ENCODE results near the gene CTRB1. TPM values are rescaled to one million over a fixed set of nuclear protein-coding genes. Genes with fewer than 3 reads are reported as not detected.
"Not testable (repeated sequence)": the region's sequence is repeated elsewhere in the genome, so short reads cannot be mapped to it uniquely, and the experiment has no call there.

CTRB1 gene
- total RNA-seq, 2 donors from 2014 or later: 0.39 to 1.4 TPM

DNA sequence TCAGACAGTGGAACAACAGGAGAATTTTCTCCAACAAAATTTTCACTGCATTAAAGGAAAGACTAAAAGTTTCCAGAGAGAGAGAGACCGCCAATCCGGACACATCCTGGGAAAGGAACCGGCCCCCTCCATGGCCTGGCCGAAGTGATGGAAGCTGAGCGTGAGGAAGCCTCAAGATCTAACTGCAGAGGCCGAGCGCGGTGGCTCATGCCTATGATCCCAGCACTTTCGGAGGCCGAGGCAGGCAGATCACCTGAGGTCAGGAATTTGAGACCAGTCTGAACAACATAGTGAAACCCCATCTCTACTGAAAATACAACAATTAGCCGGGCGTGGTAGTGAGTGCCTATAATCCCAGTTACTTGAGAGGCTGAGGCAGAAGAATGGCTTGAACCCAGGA is 15.7 kb upstream of the CTRB1 start:
- intact Hi-C loops (cut with DNase I): loop anchor here in 1 of 2 donors (10.0 kb wide), 1 partner anchor 202 kb away; no protein-coding TSS in a partner anchor
- ATAC-seq: no peak
- DNase-seq: peak; percentile 14

DNA sequence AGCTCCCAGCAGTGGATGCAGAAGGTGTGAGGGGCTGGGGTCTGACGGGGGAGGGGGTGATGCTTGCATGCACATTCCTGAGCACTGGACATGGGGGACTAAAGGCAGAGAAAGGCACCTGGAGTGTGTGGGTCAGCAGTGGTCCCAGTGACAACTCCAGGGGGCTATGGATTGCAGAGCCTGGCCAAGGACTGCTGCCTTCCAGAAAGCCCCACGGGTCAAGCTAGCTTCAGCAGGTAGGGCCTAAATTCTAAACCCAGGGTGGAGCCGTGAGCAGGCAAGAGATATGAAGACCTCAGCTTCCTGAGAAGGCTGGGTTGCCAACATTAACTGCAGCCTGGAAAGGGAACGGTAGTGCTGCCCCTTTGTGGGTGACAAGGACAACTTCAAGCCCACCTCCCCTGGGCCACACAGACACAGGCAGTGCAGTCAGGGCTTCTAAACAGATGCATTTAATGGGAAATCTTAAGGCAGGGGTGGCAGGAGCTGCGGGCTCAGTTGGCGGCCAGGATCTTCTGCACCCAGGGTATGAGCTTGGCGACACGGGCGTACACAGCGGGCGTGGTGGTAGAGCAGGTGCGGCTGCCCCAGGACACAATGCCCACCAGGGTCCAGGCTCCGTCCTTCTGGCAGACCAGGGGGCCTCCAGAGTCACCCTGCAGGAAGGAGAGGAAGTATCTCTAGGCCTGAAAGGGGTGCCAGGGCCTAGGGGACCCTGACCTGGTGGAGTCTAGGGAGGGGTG is 14.9 kb upstream of the CTRB1 start:
- DNase-seq (peak; percentile 8), ATAC-seq (no peak)
- intact Hi-C loops (cut with DNase I): loop anchor here in 1 of 2 donors (10.0 kb wide), 1 partner anchor 201 kb away; no protein-coding TSS in a partner anchor

DNA sequence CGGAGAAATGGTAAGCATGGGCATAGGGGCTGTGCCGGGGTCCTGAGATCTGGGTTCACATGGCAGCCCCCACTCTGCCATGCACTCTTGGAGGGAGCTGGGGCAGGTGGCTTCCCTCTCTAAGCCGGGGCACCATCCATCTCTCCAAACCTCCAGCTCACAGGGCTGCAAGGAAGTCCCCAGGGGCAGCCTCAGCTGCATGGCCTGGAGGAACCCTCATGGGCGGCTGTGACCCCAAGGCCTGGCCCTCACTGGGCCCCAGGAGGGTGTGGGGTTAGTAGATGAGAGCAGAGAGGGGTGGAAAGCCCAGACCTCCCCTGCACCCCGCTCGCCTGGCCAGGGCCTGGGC is 14.4 kb upstream of the CTRB1 start:
- intact Hi-C loops (cut with DNase I): loop anchor here in 1 of 2 donors (10.0 kb wide), 1 partner anchor 200 kb away; no protein-coding TSS in a partner anchor
- ATAC-seq (no peak), DNase-seq (peak; percentile 2)

DNA sequence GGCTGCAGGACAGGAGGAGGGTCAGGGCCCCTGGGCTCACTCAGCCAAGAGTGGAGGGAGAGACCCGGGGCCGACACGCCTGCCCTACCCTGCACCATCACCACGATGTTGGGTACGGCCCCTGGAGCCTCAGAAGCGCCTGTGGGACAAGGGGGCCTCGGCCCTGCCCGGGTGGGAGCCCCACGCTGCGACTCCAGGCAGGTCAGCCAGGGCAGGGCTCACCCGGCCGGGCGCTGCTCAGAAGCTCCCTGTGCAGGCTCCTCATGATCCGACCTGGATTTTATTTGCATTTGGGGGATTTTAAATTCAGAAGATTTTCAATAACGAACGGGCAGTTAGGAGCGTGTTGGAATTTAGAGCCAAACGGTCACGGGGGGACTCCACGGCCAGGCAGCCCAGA is 13.9 kb upstream of the CTRB1 start:
- intact Hi-C loops (cut with DNase I): loop anchor here in 1 of 2 donors (10.0 kb wide), 1 partner anchor 200 kb away; no protein-coding TSS in a partner anchor
- ATAC-seq: not testable (repeated sequence)

DNA sequence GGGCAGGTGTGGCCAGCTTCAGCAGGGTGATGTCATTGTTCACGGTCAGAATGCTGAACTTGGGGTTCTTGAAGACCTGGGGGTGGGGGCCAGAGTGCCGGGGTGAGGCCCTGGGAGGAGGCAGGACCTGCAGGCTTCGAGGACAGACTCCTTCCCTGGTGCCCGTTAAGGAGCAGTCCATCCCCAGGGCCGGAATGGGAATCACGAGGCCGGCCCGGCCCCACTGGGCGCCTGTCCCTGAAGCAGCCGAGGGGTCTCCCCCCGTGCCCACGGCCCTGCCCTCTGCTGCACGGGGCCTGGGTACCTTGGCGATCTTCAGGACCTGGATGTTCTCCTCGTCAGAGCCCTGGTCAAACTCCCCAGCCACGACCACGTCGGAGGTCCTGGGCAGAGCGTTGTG is 13.3 kb upstream of the CTRB1 start:
- DNase-seq: peak; percentile 1
- intact Hi-C loops (cut with DNase I): loop anchor here in 1 of 2 donors (10.0 kb wide), 1 partner anchor 199 kb away; no protein-coding TSS in a partner anchor
- ATAC-seq: not testable (repeated sequence)

More for the DNA sequence above, 13.9 kb upstream of the CTRB1 start:
- not testable (repeated sequence) for DNase-seq

DNA sequence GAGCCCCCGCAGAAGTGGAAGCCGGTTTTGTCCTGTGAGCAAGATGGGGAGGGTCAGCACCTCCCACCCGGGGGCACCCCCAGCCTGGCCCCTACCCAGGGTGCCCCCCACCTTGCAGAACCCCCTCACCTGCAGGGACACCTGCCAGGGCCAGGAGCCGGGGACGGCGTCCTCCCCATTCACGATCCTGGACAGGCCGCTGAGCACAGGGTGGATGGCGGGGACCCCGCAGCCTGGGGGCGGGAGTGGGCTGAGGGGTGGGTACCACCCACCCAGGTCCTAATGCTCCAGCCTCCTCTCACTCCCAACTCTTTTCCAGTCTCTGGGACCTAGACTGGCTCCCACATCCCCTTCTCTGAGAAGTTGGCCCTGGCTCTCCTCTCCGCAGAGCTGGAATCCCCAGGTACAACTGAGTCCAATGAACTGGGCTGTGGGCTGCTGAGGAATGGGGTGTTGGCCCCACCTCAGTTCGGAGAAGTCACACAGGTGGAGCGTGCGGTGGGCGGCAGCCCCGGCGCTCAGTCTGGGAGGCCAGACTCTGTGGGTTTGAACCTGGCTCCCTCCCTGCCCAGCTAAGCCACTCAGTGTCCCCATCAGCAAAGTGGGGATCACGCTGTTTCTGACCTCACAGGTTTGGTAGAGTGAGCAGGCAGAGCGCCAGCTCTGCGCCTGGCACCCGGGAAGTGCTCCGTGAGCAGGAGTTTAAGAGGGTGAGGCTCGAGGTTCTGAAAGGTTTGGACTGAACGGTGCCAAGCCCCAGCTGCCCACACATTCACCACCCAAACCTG is 12.6 kb upstream of the CTRB1 start:
- intact Hi-C loops (cut with DNase I): loop anchor here in 1 of 2 donors (2.0 to 10.0 kb wide), 2 partner anchors 19 to 199 kb away; no protein-coding TSS in a partner anchor
- ATAC-seq (peak; percentile 16 to 42), DNase-seq (peak; percentile 15)

DNA sequence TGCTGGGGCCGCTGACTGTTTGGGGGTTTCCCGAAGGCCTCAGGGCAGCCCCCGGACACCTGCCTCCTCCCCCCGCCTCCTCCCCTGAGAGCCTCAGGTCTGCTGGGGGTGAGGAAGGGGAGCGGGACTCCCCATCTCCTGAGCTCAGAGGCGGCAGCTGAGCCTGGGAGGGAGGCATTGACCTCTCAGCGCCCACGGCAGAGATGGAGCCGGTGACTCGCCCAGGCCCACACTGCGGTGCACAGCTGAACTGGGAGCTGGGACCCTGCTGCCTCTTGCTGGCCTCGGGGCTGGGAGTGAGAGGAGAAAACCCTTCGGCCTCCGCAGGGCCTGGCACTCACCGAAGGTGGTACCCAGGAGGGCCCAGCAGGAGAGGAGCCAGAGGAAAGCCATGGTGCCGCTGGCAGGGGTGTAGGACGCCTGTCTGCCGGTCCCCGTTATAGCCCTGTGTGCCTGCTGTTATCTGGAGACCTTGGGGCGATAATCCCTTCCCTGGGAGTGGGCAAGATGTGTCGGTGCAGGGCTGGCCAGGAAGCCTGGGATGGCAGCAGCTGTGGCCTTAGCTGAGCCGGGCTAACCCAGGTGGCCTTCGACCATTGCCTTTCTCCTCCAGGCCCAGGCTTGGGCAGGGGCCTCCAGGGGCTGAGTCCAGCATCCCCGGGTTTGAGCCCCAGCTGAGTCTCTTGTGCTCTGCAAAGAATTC is 11.9 kb upstream of the CTRB1 start, which contains the start of gene CTRB2:
CTRB2 (minus strand) TSS at position 413 of the 703 bp plus-strand sequence; CDS start at position 393, 20 bp downstream.
- intact Hi-C loops (cut with DNase I): loop anchor here in 1 of 2 donors (2.0 to 10.0 kb wide), 2 partner anchors 18 to 198 kb away; no protein-coding TSS in a partner anchor
- ATAC-seq (peak; percentile 50), DNase-seq (peak; percentile 18)

DNA sequence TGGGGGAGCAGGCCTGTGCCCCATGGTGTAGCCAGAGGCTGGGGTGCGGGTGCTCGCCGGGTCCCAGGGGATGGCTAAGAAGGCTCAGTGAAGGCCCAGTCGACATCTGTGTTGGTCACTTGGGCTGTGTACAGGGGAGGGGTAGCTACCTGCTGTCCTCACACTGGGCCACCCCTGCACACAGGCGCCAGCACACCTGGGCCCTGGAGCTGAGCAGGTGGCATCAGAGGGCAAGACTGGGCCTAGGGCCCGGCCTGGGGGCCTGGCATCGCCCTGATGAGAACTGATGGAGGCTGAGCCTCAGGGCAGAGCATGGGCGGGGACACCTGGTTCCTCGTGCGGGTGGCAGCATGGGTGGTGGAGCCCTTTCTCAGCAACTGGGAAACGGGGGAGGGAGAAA is 11.0 kb upstream of the CTRB1 start:
- DNase-seq: peak; percentile 17
- intact Hi-C loops (cut with DNase I): loop anchor here in 1 of 2 donors (2.0 to 10.0 kb wide), 2 partner anchors 17 to 197 kb away; no protein-coding TSS in a partner anchor
- ATAC-seq: no peak

DNA sequence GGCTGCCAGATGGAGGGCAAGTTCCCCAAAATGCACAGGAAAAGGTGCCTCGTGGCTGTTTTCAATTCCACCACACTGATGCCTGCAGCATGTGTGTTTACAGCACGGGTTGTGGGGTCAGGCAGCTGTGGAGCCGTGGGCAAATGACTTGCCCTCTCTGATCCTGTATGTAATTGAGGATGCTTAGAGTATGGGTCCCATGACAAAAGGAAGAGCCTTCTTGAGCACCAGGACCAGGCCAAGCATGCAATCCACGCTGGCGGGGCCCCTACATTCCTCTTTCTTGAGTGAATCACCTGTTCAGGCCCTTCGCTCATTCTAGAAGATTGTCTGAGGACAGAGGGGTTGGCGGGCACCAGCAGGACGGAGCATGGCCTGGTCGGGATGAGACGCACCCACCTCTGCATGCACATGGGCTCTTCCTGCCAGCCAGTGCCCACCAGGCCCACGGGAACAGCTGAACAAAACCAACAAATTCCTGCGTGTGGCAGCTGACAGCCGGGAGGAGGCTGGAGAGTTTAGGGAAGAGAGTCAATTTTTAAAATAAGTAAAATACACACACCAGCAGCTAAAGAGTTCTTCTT is 10.5 kb upstream of the CTRB1 start:
- intact Hi-C loops (cut with DNase I): loop anchor here in 1 of 2 donors (10.0 kb wide), 1 partner anchor 196 kb away; no protein-coding TSS in a partner anchor
- ATAC-seq: no peak
- DNase-seq: peak; percentile 14

DNA sequence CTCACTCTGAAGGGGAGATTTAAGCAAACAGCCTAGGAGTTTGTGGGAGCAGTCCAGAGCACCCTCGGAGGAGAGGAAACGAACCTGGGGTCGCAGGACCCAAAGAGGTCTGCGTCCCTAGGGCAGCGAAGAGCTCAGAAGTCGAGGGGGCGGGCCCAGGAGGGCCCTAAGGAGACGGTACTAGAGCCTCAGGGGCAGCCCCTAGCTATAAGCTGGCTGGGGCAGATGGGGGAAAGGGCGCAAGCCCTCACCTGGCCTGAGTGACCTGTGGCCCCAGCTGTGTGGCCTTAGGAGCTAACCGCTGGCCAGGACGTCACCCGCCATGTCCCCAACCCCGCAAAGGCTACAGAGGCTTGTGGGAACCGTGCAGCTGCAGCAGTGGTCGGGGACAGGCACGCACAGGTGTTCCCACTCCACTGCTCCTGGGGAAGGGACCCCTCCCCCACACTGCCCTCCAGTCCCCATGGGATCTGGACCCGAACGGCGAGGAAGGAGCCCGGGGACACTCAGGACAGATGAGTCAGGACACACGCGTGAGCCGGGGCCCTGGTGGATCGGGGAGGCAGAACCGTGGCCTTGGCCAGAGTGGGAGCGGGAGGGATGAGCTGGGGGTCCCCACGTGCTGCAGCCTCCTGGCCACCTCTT is 9.8 kb upstream of the CTRB1 start:
- DNase-seq (peak; percentile 15), ATAC-seq (no peak)
- intact Hi-C loops (cut with DNase I): loop anchor here in 1 of 2 donors (10.0 kb wide), 1 partner anchor 196 kb away; no protein-coding TSS in a partner anchor

DNA sequence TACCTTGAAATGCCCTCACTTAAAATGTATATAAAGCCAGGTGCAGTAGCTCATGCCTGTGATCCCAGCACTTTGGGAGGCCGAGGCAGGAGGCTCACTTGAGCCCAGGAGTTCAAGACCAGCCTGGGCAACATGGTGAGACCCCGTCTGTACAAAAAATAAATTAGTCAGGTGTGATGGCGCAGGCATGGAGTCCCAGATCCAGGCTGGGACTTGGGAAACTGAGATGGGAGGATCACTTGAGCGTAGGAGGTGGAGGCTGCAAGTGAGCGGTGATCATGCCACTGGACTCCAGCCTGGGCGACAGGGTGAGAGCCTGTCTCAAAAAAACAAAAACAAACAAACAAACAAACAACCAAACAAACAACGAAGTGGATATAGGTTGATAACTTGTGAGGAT is 9.3 kb upstream of the CTRB1 start:
- not testable (repeated sequence) for ATAC-seq, DNase-seq
- intact Hi-C loops (cut with DNase I): loop anchor here in 1 of 2 donors (10.0 kb wide), 1 partner anchor 195 kb away; no protein-coding TSS in a partner anchor

DNA sequence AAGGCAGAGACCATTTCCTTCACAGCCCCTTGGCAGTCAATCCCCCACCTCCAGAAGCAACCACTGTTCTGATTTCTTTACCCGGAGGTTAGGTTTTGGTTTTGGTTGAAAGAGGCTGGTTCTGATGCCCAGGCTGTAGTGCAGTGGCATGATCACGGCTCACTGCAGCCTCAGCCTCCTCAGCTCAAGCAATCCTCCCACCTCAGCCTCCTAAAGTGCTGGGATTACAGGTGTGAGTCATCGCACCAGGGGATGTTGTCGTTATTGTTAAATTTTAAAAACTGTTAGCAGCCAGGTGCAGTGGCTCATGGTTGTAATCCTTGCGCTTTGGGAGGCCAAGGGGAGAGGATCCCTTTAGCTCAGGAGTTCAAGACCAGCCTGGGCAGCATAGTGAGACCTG is 8.8 kb upstream of the CTRB1 start:
- no peak for DNase-seq
- ATAC-seq: no peak

DNA sequence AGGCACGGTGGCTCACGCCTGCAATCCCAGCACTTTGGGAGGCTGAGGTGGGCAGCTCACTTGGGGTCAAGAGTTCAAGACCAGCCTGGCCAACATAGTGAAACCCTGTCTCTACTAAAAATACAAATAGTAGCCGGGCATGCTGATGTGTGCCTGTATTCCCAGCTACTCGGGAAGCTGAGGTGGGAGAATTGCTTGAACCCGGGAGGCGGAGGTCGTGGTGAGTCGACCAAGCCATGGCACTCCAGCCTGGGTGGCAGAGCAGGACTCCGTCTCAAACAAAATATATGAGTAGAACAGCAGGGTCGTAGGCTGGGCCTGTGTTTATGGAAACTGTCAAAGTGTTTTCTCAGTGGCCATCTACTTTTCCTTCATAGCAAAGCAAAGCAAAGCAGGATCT is 7.5 kb upstream of the CTRB1 start:
- DNase-seq; intact Hi-C loops (cut with DNase I); ATAC-seq: not testable (repeated sequence)

More for the DNA sequence above, 8.8 kb upstream of the CTRB1 start:
- intact Hi-C loops (cut with DNase I): loop anchor here in 1 of 2 donors (10.0 kb wide), 1 partner anchor 195 kb away; no protein-coding TSS in a partner anchor

DNA sequence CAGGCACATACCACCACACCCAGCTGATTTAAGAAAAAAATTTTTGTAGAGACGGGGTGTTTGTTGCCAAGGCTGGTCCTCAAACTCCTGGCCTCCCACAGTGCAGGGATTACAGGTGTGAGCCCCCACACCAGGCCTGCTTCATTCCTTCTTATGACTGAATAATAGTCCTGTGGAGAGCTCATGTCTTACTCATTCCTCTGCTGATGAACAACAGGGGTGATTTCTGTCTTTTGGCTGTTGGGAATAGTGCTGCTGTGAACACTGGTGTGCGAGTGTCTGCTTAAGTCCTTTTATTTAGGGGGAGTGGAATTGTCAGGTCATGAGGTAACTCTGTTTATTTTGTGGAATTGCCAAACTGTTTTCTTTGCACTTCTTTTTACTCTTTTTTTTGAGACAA is 2.7 kb upstream of the CTRB1 start:
- DNase-seq (no peak), ATAC-seq (no peak)

DNA sequence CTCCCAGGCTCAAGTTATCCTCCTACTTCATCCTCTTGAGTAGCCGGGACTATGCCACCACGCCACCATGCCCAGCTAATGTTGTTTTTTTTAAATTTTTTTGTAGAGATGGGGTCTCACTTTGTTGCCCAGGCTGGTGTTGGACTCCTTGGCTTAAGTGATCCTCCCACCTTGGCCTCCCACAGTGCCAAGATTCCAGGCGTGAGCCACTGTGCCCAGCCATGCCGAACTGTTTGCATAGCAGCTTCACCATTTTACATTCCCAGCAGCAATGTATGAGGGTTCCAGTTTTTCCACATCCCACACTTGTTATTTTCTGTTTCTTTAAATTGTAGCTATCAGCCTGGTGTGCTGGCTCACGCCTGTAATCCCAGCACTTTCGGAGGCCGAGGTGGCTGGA is 2.2 kb upstream of the CTRB1 start:
- intact Hi-C loops (cut with DNase I): no loop called here
- no peak for ATAC-seq
- no peak for DNase-seq

More for the DNA sequence above, 2.7 kb upstream of the CTRB1 start:
- intact Hi-C loops (cut with DNase I): no loop called here

DNA sequence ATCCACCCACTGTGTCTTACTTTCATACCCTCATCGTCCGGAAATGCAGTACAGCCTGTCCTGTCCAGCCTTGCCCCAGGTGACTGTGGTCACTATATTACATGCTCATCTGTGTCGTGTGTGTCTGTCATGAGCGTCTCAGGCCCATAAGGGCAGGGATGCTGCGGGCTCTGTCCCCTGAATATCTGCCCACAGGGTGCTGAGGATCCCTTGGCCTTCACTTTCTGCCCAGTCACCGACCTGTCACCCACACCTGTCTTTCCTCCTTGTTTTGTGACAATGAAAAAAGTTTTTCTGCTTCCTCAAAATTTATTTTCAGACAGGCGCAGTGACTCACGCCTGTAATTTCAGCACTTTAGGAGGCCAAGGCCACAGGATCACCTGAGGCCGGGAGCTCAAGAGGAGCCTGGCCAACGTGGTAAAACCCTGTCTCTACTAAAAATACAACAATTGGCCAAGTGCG is 1.4 kb upstream of the CTRB1 start:
- intact Hi-C loops (cut with DNase I): no loop called here
- DNase-seq (no peak), ATAC-seq (no peak)

DNA sequence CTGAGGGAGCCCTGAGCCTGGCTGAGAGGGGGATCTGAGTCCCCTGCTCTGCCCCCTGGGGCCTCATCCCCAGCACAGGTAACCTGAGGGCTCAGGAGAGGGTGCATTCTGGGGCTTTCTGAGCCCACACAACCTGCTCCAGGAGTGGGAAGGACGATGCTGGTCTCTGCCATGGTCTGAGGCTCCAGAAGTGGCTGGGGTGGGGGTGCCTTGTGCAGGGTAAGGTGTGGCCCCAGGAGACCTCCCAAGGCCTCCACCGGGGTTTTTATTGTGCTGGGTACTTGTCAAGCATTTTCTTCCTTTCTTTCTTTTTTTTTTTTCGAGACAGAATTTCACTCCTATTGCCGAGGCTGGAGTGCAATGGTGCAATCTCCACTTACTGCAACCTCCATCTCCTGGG is 300 bp downstream of the CTRB1 start:
- no peak for DNase-seq
- intact Hi-C loops (cut with DNase I): no loop called here
- ATAC-seq: no peak

DNA sequence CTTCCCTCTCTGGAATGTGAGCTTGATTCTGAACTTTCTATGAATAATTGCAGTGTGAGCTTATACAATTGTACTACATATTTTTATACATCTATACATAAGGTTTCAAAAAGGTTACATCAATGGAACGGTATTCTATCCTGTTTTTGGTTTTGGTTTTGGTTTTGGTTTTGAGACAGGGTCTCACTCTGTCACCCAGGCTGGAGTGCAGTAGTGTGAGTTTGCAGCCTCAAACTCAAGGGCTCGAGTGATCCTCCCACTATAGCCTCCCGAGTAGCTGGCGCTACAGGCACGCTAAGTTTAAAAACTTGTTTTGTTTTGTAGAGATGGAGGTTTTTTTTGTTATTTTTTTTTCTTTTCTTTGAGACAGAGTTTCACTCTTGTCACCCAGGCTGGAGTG is 1.1 kb downstream of the CTRB1 start:
- ATAC-seq (no peak), DNase-seq (no peak)
- intact Hi-C loops (cut with DNase I): no loop called here
